Left cardiac atrium (tissue), 4 donors: ENCODE measurements around the gene MPPED1. TPM values are rescaled to one million over a fixed set of nuclear protein-coding genes. Genes with fewer than 3 reads are reported as not detected.

ENCODE experiments used
- ATAC-seq, 2 donors: fragments of 200-7000 bp; cut with Tn5 transposase; one replicate each; pipeline ENCODE4 v1.9.1; 2020; ENCODE audit warnings: mild to moderate bottlenecking in 2 of 2, moderate library complexity in 2 of 2
- DNase-seq: peaks from one replicate; pipeline ENCODE4 v3.0.0-alpha.2; 2020
- intact Hi-C, 2 donors: fragments of 100-400 bp; cut with DNase I; formaldehyde crosslinking; loops; one replicate each; pipeline versions ENCODE4 v1.14.1 to v1.15.1; 2022 to 2023
- long read RNA-seq: library from polyadenylated mRNA; unstranded; transcript quantifications from one replicate; pipeline ENCODE4 v2.0.0, GENCODE V29; 2021
- total RNA-seq, 2 donors: library from RNA; stranded (reverse); fragmentation: NEBNext Ultra II Directional; extraction: Animal tissue kit (Norgen Biotek cat#: 25700); gene quantifications; one replicate each; pipeline ENCODE4 v1.2.1, GENCODE V29; 2021
- donor health status: DM: no; HTN: yes; CAD: no.
- donor health status: DM: no; HTN: yes; CAD: no; lungs with severe emphysema.
- donor health status: DM: yes; HTN: yes; CAD: no.
- donor health status: Dilated cardiomyopathy.

The MPPED1 gene, protein sequence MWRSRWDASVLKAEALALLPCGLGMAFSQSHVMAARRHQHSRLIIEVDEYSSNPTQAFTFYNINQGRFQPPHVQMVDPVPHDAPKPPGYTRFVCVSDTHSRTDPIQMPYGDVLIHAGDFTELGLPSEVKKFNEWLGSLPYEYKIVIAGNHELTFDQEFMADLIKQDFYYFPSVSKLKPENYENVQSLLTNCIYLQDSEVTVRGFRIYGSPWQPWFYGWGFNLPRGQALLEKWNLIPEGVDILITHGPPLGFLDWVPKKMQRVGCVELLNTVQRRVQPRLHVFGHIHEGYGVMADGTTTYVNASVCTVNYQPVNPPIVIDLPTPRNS
- under 1 TPM in 1 of 2 donors, not detected in 1; 0.12 TPM for total RNA-seq
- long read RNA-seq, result 0 reads

DNA sequence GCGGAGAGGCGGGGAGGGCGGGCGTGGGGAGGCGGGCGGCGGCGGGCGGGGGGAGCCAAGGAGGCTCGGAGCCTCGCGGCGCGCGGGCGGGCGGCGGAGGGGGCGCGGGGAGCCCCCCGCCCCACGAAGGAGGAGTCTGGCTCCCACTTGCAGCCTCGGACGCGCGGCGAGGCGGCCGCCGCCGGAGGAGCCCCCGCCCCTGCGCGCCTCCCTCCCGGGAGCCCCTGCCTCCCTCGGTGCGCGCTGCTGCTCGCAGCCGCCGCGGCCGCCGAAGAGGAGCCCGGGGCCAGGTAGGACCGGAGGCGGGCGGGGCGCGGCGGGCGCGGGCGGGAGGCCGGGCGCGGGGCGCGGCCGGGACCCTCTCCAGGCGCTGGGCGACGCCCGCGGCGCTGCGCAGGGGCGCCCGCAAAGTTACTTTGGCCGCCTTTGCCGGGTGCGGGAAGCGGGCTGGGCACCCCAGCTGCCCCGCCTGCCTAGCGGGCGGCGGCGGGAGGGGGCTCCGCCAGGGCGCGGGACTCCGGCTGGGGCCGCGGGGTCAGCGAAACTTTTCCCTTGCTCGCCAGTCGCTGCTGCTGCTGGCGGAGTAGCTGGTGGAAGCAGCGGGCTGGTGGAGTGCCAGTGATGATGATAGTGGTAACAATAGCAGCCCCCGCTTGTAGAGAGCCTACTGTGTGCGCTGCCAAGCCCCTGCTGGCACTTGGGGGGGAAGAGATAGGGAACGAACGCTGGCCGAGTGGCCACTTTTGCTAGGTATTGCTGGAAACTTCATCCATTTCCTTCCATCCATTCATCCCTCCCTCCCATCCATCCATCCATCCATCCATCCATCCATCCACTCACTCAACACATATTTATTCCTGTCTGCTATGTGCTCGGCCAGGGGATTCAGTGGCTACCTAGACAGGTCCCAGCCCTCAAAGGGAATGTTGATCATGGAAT, at the start of gene MPPED1:
MPPED1 (plus strand) TSS at position 146 of the 939 bp plus-strand sequence. CDS start 12,972 bp downstream, outside the sequence.
- ATAC-seq (no peak), DNase-seq (no peak)
- intact Hi-C loops, result no loop called here

GRCh38 chr22:43363315-43364168, 48.3 kb upstream of the MPPED1 start:
- intact Hi-C loops, result no loop called here
- ATAC-seq (no peak), DNase-seq (no peak)

GRCh38 chr22:43364169-43364435, 47.7 kb upstream of the MPPED1 start:
- no peak for DNase-seq
- ATAC-seq, result no peak
- intact Hi-C loops, result no loop called here

DNA sequence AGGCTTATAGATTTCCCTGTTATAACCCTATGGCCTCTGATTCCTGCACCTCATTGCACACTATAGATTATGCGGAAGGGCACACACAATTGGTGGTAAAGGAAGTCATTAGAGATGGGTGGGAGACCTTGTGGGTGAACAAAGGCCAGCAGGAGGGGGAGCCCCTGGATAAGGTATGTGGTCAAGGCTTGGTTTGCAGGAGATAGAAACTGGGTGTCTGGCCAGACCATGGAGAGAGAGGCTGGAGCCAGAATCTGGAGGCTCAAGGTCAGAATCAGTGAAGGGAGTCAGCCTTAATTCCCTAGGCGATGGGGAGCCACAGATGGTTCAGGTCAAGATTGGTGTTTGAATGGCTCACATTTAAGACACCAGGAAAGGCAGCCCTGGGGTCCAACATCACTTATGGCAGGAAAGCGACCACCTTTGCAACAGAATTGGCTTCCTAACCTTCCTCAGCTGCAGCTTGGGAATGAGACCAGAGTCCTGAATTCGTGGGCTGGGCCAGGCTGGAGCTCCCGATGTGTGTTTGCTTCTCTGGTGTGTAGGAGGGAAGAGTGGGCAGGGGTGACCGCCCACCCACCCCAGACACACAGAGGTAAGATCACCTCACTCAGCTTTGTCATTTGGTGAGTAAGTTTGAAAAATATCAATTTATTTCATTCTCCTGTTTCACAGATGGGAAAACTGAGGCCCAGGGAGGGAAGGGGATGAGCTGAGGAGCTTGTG, 45.9 kb upstream of the MPPED1 start:
- DNase-seq, result no peak
- ATAC-seq, result no peak
- intact Hi-C loops, result no loop called here

- DNase-seq (no peak), ATAC-seq (no peak)
- intact Hi-C loops, result no loop called here
These were observed 41.8 kb upstream of the MPPED1 start for GRCh38 chr22:43370036-43370435.

DNA sequence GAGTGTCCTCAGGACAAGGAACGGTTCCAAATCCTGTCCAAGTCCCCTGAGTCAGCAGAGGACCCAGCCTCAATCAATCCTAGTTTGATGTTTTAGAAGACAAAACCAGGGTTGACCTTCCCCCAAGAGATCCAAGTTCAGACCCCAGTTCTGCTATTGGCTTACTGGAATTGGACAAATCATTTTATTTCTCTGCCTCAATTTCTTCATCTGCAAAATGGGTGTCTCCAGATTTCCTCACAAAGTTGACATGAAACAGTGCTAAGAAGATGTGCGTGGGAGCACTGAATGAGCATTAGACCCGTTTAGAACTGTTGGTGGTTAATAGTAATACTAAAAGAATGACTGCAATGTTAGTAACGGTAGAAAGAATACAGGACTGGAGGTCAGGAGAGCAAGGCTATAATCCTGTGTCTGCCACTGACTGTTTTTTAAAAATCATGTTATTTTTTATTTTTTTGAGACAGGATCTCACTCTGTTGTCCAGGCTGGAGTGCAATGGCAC, 35.8 kb upstream of the MPPED1 start:
- ATAC-seq, result no peak
- intact Hi-C loops, result no loop called here
- DNase-seq, result no peak

GRCh38 chr22:43376765-43377547, 34.9 kb upstream of the MPPED1 start:
- intact Hi-C loops, result no loop called here
- no peak for ATAC-seq
- DNase-seq, result no peak

GRCh38 chr22:43377548-43377895, 34.3 kb upstream of the MPPED1 start:
- intact Hi-C loops, result no loop called here
- DNase-seq (no peak), ATAC-seq (no peak)

- no peak for ATAC-seq
- no peak for DNase-seq
- intact Hi-C loops, result no loop called here
These were observed 33.7 kb upstream of the MPPED1 start for GRCh38 chr22:43377896-43378704.

DNA sequence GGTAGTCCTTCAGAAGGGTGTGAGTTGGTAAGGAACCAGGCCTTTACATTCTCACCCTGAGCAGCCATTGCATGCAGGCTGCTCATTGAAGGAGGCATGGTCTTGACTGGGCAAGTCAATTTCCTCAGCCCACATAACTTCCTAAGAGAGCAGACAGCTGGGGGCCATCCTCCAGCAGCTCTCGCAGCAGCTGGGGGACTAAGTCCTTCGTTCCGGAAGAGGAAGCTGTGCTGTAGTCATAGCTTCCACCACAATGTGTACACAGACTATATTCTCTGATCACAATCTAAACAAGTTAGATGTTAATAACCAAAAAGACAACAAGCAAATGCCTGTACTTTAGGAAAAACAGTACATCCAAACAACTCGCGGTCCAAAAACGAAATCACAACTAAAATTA, 30.1 kb upstream of the MPPED1 start:
- ATAC-seq (no peak), DNase-seq (no peak)

GRCh38 chr22:43384863-43385262, 27.0 kb upstream of the MPPED1 start:
- DNase-seq, result no peak
- intact Hi-C loops, result loop anchor here (1.0 to 10.0 kb wide), 5 partner anchors 112 to 1240 kb away; no protein-coding TSS in a partner anchor
- no peak for ATAC-seq

More for the DNA sequence above, 30.1 kb upstream of the MPPED1 start:
- intact Hi-C loops, result loop anchor here in 1 of 2 donors (10.0 kb wide), 2 partner anchors 503 to 1243 kb away; no protein-coding TSS in a partner anchor

- DNase-seq (peak; percentile 80), ATAC-seq (peak; percentile 90 to 92)
- intact Hi-C loops, result loop anchor here (1.0 to 10.0 kb wide), 5 partner anchors 113 to 1239 kb away; no protein-coding TSS in a partner anchor
These were observed 25.8 kb upstream of the MPPED1 start for GRCh38 chr22:43385770-43386641.

DNA sequence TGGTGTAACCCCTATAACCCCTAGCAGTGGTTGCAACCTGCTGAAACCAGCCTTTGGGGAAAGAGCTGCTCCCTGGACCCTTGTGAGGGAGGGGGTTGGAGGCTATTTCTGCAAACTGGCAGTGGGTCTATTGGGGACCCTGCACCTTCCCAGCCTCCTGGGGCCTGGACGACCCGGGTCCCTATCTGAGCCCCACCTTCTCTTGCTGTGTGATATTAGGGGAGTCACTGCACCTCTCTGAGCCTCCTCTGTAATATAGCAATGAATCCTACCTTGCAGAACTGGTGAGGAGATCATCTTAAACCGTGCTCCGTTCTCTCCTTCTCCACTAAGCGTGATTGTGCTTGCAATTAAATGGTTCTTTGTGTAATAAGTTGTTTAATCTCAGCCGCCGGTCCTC, 24.0 kb upstream of the MPPED1 start:
- DNase-seq (no peak), ATAC-seq (no peak)
- intact Hi-C loops, result loop anchor here (5.0 to 10.0 kb wide), 3 partner anchors 116 to 1237 kb away; no protein-coding TSS in a partner anchor

DNA sequence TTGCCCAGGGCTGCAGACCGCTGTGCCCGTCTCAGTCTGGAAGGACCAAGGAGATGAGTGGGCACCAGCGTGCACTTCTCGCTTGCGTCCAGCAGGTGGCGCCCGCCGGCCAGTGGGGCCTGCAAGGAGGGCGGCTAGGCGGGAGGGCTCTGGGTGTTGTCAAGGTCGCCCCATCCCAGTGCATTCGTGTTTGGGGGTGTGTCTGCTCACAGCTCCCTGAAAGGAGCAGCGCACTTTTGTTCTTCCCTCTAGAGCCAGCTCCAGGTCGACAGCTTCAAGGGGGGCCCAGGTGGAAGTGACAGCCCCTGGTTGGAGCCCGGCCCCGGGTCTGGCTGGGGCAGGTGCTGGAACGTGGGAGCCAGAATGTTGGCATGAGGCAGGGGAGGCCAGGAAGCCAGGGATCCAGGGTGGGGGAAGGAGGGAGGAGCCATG, 23.4 kb upstream of the MPPED1 start:
- DNase-seq, result peak; percentile 79
- intact Hi-C loops, result loop anchor here (5.0 to 10.0 kb wide), 3 partner anchors 116 to 1236 kb away; no protein-coding TSS in a partner anchor
- peak; percentile 80 to 82 for ATAC-seq

- no peak for DNase-seq
- ATAC-seq, result no peak
- intact Hi-C loops, result loop anchor here (5.0 to 10.0 kb wide), 3 partner anchors 117 to 1235 kb away; no protein-coding TSS in a partner anchor
These were observed 22.5 kb upstream of the MPPED1 start for GRCh38 chr22:43389227-43389836.
